Spleen (tissue), 11 donors: ENCODE measurements around the gene UBE2G1. TPM values are rescaled to one million over a fixed set of nuclear protein-coding genes. Genes with fewer than 3 reads are reported as not detected.
"Not testable (repeated sequence)": the region's sequence is repeated elsewhere in the genome, so short reads cannot be mapped to it uniquely, and the experiment has no call there.

Experiments used
- DNase-seq: peaks from one replicate; pipeline ENCODE4 v3.0.0-alpha.2; 2020
- H3K27ac ChIP-seq, 8 donors: fragments of 200-600 bp; sonication (generic) in 7 of 8; 1 replicate in 4 of 8; 2 replicates in 4 of 8; pipeline versions ENCODE4 v1.5.0 to v1.8.0; 2016 to 2021; ENCODE audit warnings: inconsistent platforms in 4 of 8, mild to moderate bottlenecking in 4 of 8, moderate library complexity in 1 of 8
- H3K27me3 ChIP-seq, 7 donors: fragments of 200-600 bp; sonication (generic) in 6 of 7; replicated peaks in 1 of 7; 1 replicate in 4 of 7; 2 replicates in 3 of 7; pipeline versions ENCODE4 v1.5.0 to v1.8.0; 2016 to 2021; ENCODE audit warnings: inconsistent platforms in 3 of 7, mild to moderate bottlenecking in 1 of 7
- H3K36me3 ChIP-seq, 6 donors: fragments of 200-600 bp; sonication (generic) in 5 of 6; 1 replicate in 4 of 6; 2 replicates in 2 of 6; pipeline versions ENCODE4 v1.5.0 to v1.8.0; 2016 to 2021; ENCODE audit warnings: inconsistent platforms in 2 of 6
- H3K4me1 ChIP-seq, 6 donors: fragments of 200-600 bp; sonication (generic) in 5 of 6; 1 replicate in 3 of 6; 2 replicates in 3 of 6; pipeline versions ENCODE4 v1.5.0 to v1.8.0; 2016 to 2021; ENCODE audit warnings: inconsistent platforms in 3 of 6
- H3K4me3 ChIP-seq, 8 donors: fragments of 200-600 bp; sonication (generic) in 7 of 8; 1 replicate in 4 of 8; 2 replicates in 4 of 8; pipeline versions ENCODE4 v1.5.0 to v1.8.0; 2016 to 2021; ENCODE audit warnings: inconsistent platforms in 4 of 8, mild to moderate bottlenecking in 4 of 8, moderate library complexity in 2 of 8
- H3K9me3 ChIP-seq, 8 donors: fragments of 200-600 bp; sonication (generic) in 7 of 8; 1 replicate in 4 of 8; 2 replicates in 4 of 8; pipeline versions ENCODE4 v1.5.0 to v1.8.0; 2016 to 2021; ENCODE audit warnings: inconsistent platforms in 4 of 8
- POLR2A ChIP-seq, 3 donors: fragments of 450-650 bp; IDR thresholded peaks; one replicate each; pipeline ENCODE4 v1.5.1; 2017; ENCODE audit warnings: antibody characterized with exemption in 3 of 3, mild to moderate bottlenecking in 1 of 3
- POLR2AphosphoS5 ChIP-seq, 3 donors: sonication (generic); formaldehyde crosslinking; IDR thresholded peaks; one replicate each; pipeline ENCODE4 v1.5.1; 2017; ENCODE audit warnings: antibody characterized with exemption in 3 of 3
- WGBS, 5 donors: extraction: QIAGEN DNeasy Blood & Tissue Kit in 3 of 5; methylation state at CpG; one replicate each; pipeline versions ENCODE4 v1.1.5 to v1.1.7; 2013 to 2018; 5-methylcytosine and 5-hydroxymethylcytosine counted together
- intact Hi-C: fragments of 100-400 bp; cut with DNase I; formaldehyde crosslinking; loops from one replicate; pipeline ENCODE4 v1.15.0; 2023; ENCODE audit warnings: low total_unique reads
- polyA plus RNA-seq, 3 donors: library from polyadenylated mRNA; stranded (reverse); fragments of 200-250 nt; gene quantifications; one replicate each; pipeline ENCODE4 v1.2.1, GENCODE V29; 2013
- total RNA-seq, 7 donors: library from RNA; depleted of rRNA in 3 of 7; stranded (reverse); fragments of >200 nt in 3 of 7; fragmentation: NEBNext Ultra II Directional in 4 of 7; extraction: Animal tissue kit (Norgen Biotek cat#: 25700) in 4 of 7; gene quantifications; one replicate each; pipeline versions ENCODE4 v1.1.0 to v1.2.1, GENCODE V29; 2016 to 2021
- TF ChIP-seq, protein P1 (sequence below), 11 experiments: fragments of 200-600 bp in 7 of 11; fragments of 450-650 bp in 4 of 11; sonication (generic) in 4 of 11; IDR thresholded peaks in 8 of 11; conservative IDR thresholded peaks in 3 of 11; 1 replicate in 7 of 11; 2 replicates in 4 of 11; pipeline versions ENCODE4 v1.4.0 to v1.8.0; 2016 to 2021; ENCODE audit warnings: antibody characterized with exemption in 11 of 11, inconsistent platforms in 4 of 11, mild to moderate bottlenecking in 1 of 11
- donor health status: healthy with polysubstance abuse.
- donor health status: DM: no; HTN: no; CAD: no; lungs with moderate emphysema.
- donor health status: DM: no; HTN: no; CAD: no.
- donor health status: Bipolar disorder and iron deficiency.
- donor health status: healthy.
- donor health status: DM: no; HTN: no; CAD: no.
- donor health status: DM: yes; HTN: yes; CAD: no.

The UBE2G1 gene
- total and polyA plus RNA-seq, 10 donors, result 10.7 to 59.7 (median 54.1) TPM

DNA sequence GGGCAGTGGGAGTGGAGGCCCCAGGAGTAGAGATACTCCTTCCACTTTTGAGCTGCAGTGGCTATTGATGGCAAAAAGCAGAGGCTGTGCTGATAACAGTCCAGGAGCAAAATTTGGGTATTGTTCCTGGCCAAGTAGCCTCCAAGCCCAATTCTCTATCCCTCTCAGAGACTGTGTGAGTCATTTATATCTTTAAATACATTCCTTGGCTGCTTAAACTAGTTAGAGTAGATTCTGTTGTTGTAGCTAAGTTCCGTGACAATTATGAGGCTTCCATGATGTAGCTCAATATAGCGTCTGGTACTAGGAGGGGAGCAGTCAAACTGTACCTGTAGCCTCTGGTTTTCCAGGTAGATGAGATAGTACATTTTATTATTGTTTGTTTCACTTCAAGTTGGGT is 19.9 kb upstream of the UBE2G1 start:
- Histone ChIP-seq H3K27me3 (no peaks in the 10 kb centered on the region), H3K36me3 (no peaks in the 10 kb centered on the region), H3K27ac (no peak overlapping the region), H3K9me3 (no peaks in the 10 kb centered on the region), H3K4me3 (no peak overlapping the region), H3K4me1 (peaks cover 0 to 6% (median 0%) of the 10 kb centered on the region in 6 donors)
- DNase-seq, result no peak
- intact Hi-C loops, result no loop called here
- WGBS, 5 donors, result 80 to 97% (median 92%) methylated on average over 2 of the region's 2 CpGs
- TF ChIP-seq POLR2AphosphoS5 (IDR thresholded peaks at IDR 0.05) (no peak), POLR2A (IDR thresholded peaks at IDR 0.05) (no peak)
- TF ChIP-seq, protein P1, sequence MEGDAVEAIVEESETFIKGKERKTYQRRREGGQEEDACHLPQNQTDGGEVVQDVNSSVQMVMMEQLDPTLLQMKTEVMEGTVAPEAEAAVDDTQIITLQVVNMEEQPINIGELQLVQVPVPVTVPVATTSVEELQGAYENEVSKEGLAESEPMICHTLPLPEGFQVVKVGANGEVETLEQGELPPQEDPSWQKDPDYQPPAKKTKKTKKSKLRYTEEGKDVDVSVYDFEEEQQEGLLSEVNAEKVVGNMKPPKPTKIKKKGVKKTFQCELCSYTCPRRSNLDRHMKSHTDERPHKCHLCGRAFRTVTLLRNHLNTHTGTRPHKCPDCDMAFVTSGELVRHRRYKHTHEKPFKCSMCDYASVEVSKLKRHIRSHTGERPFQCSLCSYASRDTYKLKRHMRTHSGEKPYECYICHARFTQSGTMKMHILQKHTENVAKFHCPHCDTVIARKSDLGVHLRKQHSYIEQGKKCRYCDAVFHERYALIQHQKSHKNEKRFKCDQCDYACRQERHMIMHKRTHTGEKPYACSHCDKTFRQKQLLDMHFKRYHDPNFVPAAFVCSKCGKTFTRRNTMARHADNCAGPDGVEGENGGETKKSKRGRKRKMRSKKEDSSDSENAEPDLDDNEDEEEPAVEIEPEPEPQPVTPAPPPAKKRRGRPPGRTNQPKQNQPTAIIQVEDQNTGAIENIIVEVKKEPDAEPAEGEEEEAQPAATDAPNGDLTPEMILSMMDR (IDR thresholded peaks at IDR 0.05 in 8 of 11, conservative IDR thresholded peaks at IDR 0.05 in 3 of 11), result no peak

DNA sequence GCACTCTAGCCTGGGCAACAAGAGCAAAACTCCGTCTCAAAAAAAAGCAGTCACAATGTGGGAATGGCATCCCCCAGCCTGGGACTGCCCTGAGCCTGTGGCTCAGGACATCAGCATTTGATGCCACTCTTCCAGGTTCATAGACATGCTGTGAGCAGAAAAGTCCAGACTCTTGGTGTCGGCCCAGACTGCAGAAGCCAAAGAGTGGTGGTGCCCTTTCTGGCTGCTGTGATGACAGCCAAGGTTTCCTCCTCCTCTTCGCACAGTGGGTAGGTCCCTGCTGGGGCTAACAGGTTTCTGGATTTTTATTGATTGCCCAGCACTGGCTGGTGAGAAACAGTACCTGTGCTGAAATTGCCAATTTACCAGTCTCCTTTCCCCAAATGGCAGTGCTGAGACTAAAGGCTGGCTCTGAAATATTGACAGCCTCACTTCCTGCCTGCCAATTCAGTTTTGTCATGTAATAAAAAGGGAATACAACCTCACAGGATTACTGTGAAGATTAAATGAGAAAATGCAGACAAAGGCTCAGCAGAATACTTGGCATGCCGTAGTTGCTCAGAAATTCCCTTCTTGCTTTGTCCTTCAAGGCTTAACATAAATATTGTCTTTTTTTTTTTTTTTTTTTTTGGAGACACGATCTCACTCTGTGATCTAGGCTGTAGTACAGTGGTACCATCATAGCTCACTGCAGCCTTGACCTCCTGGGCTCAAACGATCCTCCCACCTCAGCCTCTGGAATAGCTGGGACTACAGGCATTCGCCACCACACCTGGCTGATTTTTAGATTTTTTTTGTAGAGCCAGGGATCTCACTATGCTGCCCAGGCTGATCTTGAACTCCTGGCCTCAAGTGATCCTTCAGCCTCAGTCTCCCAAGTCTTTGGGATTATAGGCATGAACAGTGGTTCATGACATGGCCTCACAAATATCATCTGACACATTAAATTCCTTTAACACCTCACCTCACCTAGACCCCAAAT is 15.5 kb upstream of the UBE2G1 start:
- Histone ChIP-seq H3K27ac (no peak overlapping the region), H3K4me1 (peaks cover 0 to 12% (median 0%) of the 10 kb centered on the region in 6 donors), H3K36me3 (no peaks in the 10 kb centered on the region), H3K27me3 (no peaks in the 10 kb centered on the region), H3K9me3 (no peaks in the 10 kb centered on the region), H3K4me3 (no peak overlapping the region)
- TF ChIP-seq, protein P1 (IDR thresholded peaks at IDR 0.05 in 8 of 11, conservative IDR thresholded peaks at IDR 0.05 in 3 of 11), result no peak
- no peak for TF ChIP-seq POLR2A (IDR thresholded peaks at IDR 0.05)
- TF ChIP-seq POLR2AphosphoS5 (IDR thresholded peaks at IDR 0.05), result no peak
- intact Hi-C loops, result no loop called here
- DNase-seq, result peak; percentile 44
- 80 to 91% (median 83%) methylated on average over 7 of the region's 7 CpGs for WGBS, 5 donors

DNA sequence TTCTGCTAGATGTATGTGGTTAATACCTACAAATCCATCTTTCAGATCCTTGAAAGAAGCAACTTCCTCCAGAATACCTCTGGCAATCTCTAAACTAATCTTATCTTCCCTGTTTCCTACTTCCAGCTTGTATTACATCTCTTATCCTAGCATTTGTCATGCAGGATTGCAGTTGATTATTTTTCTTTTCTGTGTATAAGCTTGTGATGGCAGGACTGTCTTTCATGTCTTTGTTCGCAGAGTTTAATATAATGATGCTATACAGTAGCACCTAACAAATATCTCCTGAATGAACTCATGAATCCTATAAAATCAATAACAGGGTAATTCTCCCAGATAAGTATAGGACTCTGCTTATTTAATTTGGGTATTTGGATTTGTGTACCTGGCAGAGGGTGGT is 12.2 kb upstream of the UBE2G1 start:
- Histone ChIP-seq H3K4me1 (peaks cover 0 to 36% (median 13%) of the 10 kb centered on the region in 6 donors), H3K27me3 (no peaks in the 10 kb centered on the region), H3K9me3 (no peaks in the 10 kb centered on the region), H3K27ac (no peak overlapping the region), H3K36me3 (no peaks in the 10 kb centered on the region), H3K4me3 (no peak overlapping the region)
- TF ChIP-seq, protein P1 (IDR thresholded peaks at IDR 0.05 in 8 of 11, conservative IDR thresholded peaks at IDR 0.05 in 3 of 11), result no peak
- TF ChIP-seq POLR2AphosphoS5 (IDR thresholded peaks at IDR 0.05), result no peak
- TF ChIP-seq POLR2A (IDR thresholded peaks at IDR 0.05), result no peak
- DNase-seq, result no peak
- intact Hi-C loops, result no loop called here
- 93 to 100% (median 94%) methylated on average over 1 of the region's 1 CpG for WGBS, 5 donors

DNA sequence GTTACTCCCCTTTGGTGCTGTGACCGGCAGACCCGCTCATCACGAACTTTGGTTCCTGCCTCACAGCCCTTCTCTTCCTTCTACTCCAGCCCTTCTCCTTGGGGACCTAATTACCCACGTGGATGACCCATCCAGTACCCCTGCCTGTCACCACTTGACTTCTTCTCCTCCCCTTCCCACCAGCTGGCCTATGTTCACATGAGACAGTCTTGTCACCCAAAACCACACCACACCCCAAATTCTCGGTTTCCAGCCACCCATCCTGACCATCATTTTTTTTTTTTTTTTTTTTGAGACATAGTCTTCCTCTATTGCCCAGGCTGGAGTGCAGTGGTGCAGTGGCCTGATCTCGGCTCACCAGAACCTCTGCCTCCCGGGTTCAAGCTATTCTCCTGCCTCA is 10.8 kb upstream of the UBE2G1 start:
- WGBS, 5 donors, result 61 to 79% (median 73%) methylated on average over 7 of the region's 7 CpGs
- DNase-seq, result peak; percentile 29
- H3K36me3 ChIP-seq, intact Hi-C loops, H3K9me3 ChIP-seq, H3K27me3 ChIP-seq, H3K4me3 ChIP-seq: not testable (repeated sequence)
- peak overlapping the region in 1 of 8 donors; percentile 68 for H3K27ac ChIP-seq
- peaks cover 0 to 36% (median 13%) of the 10 kb centered on the region in 6 donors for H3K4me1 ChIP-seq

DNA sequence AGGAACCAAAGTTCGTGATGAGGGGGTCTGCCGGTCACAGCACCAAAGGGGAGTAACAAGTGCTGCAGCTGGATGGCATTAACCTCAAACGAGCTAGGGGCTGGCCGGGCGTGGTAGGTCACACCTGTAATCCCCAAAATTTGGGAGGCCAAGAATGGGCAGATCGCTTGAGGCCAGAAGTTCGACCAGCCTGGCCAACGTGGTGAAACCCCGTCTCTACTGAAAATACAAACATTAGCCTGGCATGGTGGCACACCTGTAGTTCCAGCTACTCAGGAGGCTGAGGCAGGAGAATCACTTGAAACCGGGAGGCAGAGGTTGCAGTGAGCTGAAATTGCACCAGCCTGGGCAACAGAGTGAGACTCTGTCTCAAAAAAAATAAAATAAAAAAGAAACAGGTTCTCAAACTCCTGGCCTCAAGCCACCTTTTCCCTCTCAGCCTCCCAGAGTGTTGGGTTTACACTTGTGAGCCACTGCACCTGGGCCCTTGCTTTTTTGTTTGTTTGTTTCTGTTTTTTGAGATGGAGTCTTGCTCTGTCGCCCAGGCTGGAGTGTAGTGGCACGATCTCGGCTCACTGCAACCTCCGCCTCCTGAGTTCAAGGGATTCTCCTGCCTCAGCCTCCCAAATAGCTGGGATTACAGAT is 9.4 kb upstream of the UBE2G1 start:
- DNase-seq, result peak; percentile 27

More for the DNA sequence above, 9.4 kb upstream of the UBE2G1 start:
- 70 to 77% (median 72%) methylated on average over 12 to 14 of the region's 14 CpGs for WGBS, 5 donors
- H3K36me3 ChIP-seq, H3K27me3 ChIP-seq, H3K4me3 ChIP-seq, H3K9me3 ChIP-seq, intact Hi-C loops: not testable (repeated sequence)
- peak overlapping the region in 5 of 8 donors; percentile 54 to 79 (median 57) for H3K27ac ChIP-seq
- H3K4me1 ChIP-seq, result peaks cover 0 to 26% (median 13%) of the 10 kb centered on the region in 6 donors
